IMR-90 (cell line): ENCODE data around the gene KDELR3. TPM values are rescaled to one million over a fixed set of nuclear protein-coding genes. Genes with fewer than 3 reads are reported as not detected.

Source experiments
- ATAC-seq: fragments of 200-7000 bp; cut with Tn5 transposase; 2 replicates; pipeline ENCODE4 v1.9.1; 2020; ENCODE audit warnings: low read depth, mild to moderate bottlenecking, moderate library complexity
- BruUV-seq: library from RNA; stranded (reverse); fragments of 400-500 nt; replicated peaks from 2 replicates; lab custom pipeline; 2021; lab: Mats Ljungman, UMichigan
- CTCF ChIA-PET: fragments of 300-600 bp; formaldehyde crosslinking; extraction: SDS; loops from one replicate; lab custom pipeline; 2021; ENCODE audit warnings: antibody characterized with exemption; lab: Yijun Ruan, JAX
- POLR2A ChIA-PET: fragments of 300-600 bp; sonication (Branson Sonifier 250); formaldehyde crosslinking; loops from one replicate; lab custom pipeline; 2022; ENCODE audit warnings: antibody characterized with exemption; ENCODE audit not compliant: unreplicated experiment; lab: Charles Lee
- DNase-seq: peaks from one replicate; pipeline ENCODE4 v3.0.0; 2013
- H2AFZ ChIP-seq: replicated peaks from 2 replicates; pipeline ENCODE3; 2013; ENCODE audit warnings: low read length, mild to moderate bottlenecking; ENCODE audit not compliant: poor library complexity
- H2AK5ac ChIP-seq: 2 replicates; pipeline ENCODE4 v1.6.1; 2013; ENCODE audit warnings: low read depth, low read length, inconsistent platforms
- H2AK9ac ChIP-seq: replicated peaks from 2 replicates; pipeline ENCODE3; 2013; ENCODE audit warnings: mild to moderate bottlenecking, low read depth, low read length, moderate library complexity; ENCODE audit not compliant: poor library complexity
- H2BK120ac ChIP-seq: 2 replicates; pipeline ENCODE4 v1.6.1; 2013; ENCODE audit warnings: low read depth, low read length, inconsistent platforms
- H2BK15ac ChIP-seq: 3 replicates; pipeline ENCODE4 v1.6.1; 2013; ENCODE audit warnings: low read depth, low read length, inconsistent platforms
- H2BK20ac ChIP-seq: 2 replicates; pipeline ENCODE4 v1.6.1; 2013; ENCODE audit warnings: low read depth, mild to moderate bottlenecking, inconsistent platforms, low read length, moderate library complexity
- H2BK5ac ChIP-seq: 2 replicates; pipeline ENCODE4 v1.6.1; 2013; ENCODE audit warnings: mild to moderate bottlenecking, low read depth, low read length, inconsistent platforms; ENCODE audit not compliant: poor library complexity, severe bottlenecking
- H3K14ac ChIP-seq: replicated peaks from 2 replicates; pipeline ENCODE4 v1.6.1; 2013; ENCODE audit warnings: low read depth, low read length, inconsistent platforms
- H3K18ac ChIP-seq: 2 replicates; pipeline ENCODE4 v1.6.1; 2013; ENCODE audit warnings: low read depth, low read length, control low read depth
- H3K23ac ChIP-seq: 2 replicates; pipeline ENCODE4 v1.6.1; 2013; ENCODE audit warnings: low read depth, low read length, inconsistent platforms
- H3K27ac ChIP-seq: 2 replicates; pipeline ENCODE4 v1.5.1; 2013; ENCODE audit warnings: mild to moderate bottlenecking, control low read depth, low read length; ENCODE audit not compliant: insufficient read depth
- H3K27me3 ChIP-seq: 2 replicates; pipeline ENCODE4 v1.6.1; 2013; ENCODE audit warnings: low read length; ENCODE audit not compliant: control insufficient read depth, insufficient read depth
- H3K36me3 ChIP-seq: 2 replicates; pipeline ENCODE4 v1.6.1; 2013; ENCODE audit warnings: low read length, mixed read lengths; ENCODE audit not compliant: control insufficient read depth, insufficient read depth
- H3K4ac ChIP-seq: 2 replicates; pipeline ENCODE4 v1.6.1; 2013; ENCODE audit warnings: low read depth, low read length, inconsistent platforms
- H3K4me1 ChIP-seq: 2 replicates; pipeline ENCODE4 v1.6.1; 2013; ENCODE audit warnings: low read length, mixed read lengths; ENCODE audit not compliant: control insufficient read depth, insufficient read depth
- H3K4me2 ChIP-seq: 2 replicates; pipeline ENCODE4 v1.6.1; 2013; ENCODE audit warnings: low read depth, mild to moderate bottlenecking, control low read depth, low read length, moderate library complexity
- H3K4me3 ChIP-seq: 2 replicates; pipeline ENCODE4 v1.5.1; 2013; ENCODE audit warnings: low read depth, mild to moderate bottlenecking, control low read depth, low read length, moderate library complexity; ENCODE audit not compliant: insufficient read depth
- H3K56ac ChIP-seq: 2 replicates; pipeline ENCODE4 v1.6.1; 2013; ENCODE audit warnings: low read length, inconsistent platforms; ENCODE audit not compliant: insufficient read depth; ENCODE audit errors: extremely low read depth
- H3K79me1 ChIP-seq, 2 experiments: 2 replicates each; pipeline ENCODE4 v1.6.1; 2013; ENCODE audit warnings: low read length in 2 of 2, inconsistent platforms in 1 of 2, low read depth in 1 of 2
- H3K9ac ChIP-seq: 2 replicates; pipeline ENCODE4 v1.6.1; 2013; ENCODE audit warnings: low read depth, low read length, control low read depth
- H3K9me1 ChIP-seq: 2 replicates; pipeline ENCODE4 v1.6.1; 2013; ENCODE audit warnings: low read length, inconsistent platforms; ENCODE audit not compliant: insufficient read depth
- H3K9me3 ChIP-seq: 2 replicates; pipeline ENCODE4 v1.6.1; 2013; ENCODE audit warnings: low read length; ENCODE audit not compliant: control insufficient read depth, insufficient read depth
- H4K20me1 ChIP-seq: 2 replicates; pipeline ENCODE4 v1.6.1; 2013; ENCODE audit warnings: low read length, inconsistent platforms; ENCODE audit not compliant: insufficient read depth
- H4K5ac ChIP-seq: 2 replicates; pipeline ENCODE4 v1.6.1; 2013; ENCODE audit warnings: mild to moderate bottlenecking, low read depth, low read length, control low read depth
- H4K8ac ChIP-seq, 2 experiments: 2 replicates each; pipeline ENCODE4 v1.6.1; 2013; ENCODE audit warnings: low read depth in 2 of 2, low read length in 2 of 2, control low read depth in 1 of 2, inconsistent platforms in 1 of 2
- H4K91ac ChIP-seq: 2 replicates; pipeline ENCODE4 v1.6.1; 2013; ENCODE audit warnings: low read depth, low read length, inconsistent platforms; ENCODE audit not compliant: insufficient read depth
- POLR2A ChIP-seq: IDR thresholded peaks from 2 replicates; pipeline ENCODE4 v1.6.1; 2012; ENCODE audit warnings: mild to moderate bottlenecking, low read depth, low read length
- RCOR1 ChIP-seq: IDR thresholded peaks from 2 replicates; pipeline ENCODE4 v1.6.1; 2012; ENCODE audit warnings: mild to moderate bottlenecking, low read length, improper control_type of control experiment; ENCODE audit not compliant: insufficient replicate concordance
- RFX5 ChIP-seq: IDR thresholded peaks from 2 replicates; pipeline ENCODE4 v1.8.0; 2012; ENCODE audit warnings: low read depth, mild to moderate bottlenecking, low read length, moderate library complexity
- WGBS, 2 experiments: methylation state at CpG; one replicate each; pipeline versions ENCODE4 v1.1.5 to v1.1.7; 2013; ENCODE audit warnings: missing lambda C conversion rate in 2 of 2; ENCODE audit not compliant: insufficient read length in 1 of 2; ENCODE audit errors: extremely low coverage in 2 of 2; 5-methylcytosine and 5-hydroxymethylcytosine counted together
- dilution Hi-C: fragments of 300-500 bp; cut with HindIII; formaldehyde crosslinking; loops from one replicate; pipeline ENCODE4 v1.14.3; 2018; ENCODE audit warnings: low sequenced_read_pairs; ENCODE audit not compliant: unreplicated experiment
- in situ Hi-C: fragments of 300-500 bp; cut with MboI; formaldehyde crosslinking; loops from 3 replicates; pipeline ENCODE4 v1.14.3; 2019; ENCODE audit warnings: low sequenced_read_pairs, inconsistent platforms, mixed read lengths
- intact Hi-C: fragments of 100-400 bp; cut with micrococcal nuclease; formaldehyde crosslinking; loops from 2 replicates; pipeline ENCODE4 v1.10.0; 2022
- polyA plus RNA-seq, 3 experiments: library from polyadenylated mRNA; depleted of rRNA; stranded (reverse); fragments of >200 nt; gene quantifications; 2 replicates each; pipeline ENCODE4 v1.2.3, GENCODE V29; 2012; ENCODE audit warnings: low replicate concordance in 1 of 3
- total RNA-seq: library from RNA; depleted of rRNA; stranded (reverse); fragments of >200 nt; gene quantifications from 2 replicates; pipeline ENCODE4 v1.2.3, GENCODE V29; 2012
- TF ChIP-seq, protein P1 (sequence below): conservative IDR thresholded peaks from 2 replicates; pipeline ENCODE4 v1.5.1; 2012; ENCODE audit warnings: mild to moderate bottlenecking, low read depth, low read length, improper control_type of control experiment

The KDELR3 gene
- total and polyA plus RNA-seq, 2 of the 4 experiments (the other 2 are of a cell fraction) = 129 to 224 TPM

DNA sequence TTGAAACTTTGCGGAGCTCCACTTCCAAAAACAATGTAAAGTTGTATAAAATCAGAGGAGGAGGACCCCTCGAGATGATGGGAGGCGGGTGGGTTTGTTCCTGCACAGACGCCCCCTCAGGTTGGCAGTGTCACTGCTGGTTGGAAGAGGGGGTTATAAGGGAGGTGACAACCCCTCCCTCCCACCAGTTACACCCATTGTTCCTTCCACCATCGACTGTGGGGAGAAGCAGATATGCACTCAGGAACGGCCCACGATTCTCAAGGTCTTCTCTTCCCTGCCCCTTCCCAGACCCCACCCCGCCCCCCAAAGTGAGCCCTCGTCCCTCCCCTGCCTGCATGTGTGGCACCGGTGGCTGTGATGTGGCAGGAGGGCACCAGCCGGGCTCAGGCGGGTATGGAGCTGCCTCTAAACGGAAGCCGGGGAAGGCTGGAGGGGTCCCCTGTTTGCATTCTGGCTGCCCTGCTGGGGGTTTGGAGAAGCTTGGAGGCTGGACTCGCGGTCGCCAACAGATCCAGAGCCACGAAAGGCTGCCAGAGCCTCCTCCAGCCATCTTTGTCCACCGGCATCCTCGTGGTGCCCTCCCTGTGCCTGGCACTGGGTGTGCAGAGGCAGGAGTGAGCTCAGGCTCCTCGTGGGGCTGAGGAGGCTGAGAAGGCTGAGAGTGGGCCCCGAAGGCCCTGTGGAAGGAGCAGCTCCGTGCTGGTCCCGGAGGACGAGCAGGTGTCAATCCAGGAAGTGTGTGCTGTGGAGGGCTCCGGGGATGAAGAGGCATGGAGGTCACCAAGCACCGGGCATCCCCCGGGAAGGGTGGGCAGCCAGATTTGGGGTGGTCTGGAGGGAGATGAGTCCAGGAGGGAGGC lies 778 bp downstream of the KDELR3 start:
- WGBS, 2 experiments = 83% methylated on average over 13 of the region's 28 CpGs; no CpG with 5 or more reads in 1 of the 2 experiments
- H2AK5ac ChIP-seq = peak overlapping the region; percentile 99
- H2AK9ac ChIP-seq = peak overlapping the region; percentile 100
- peak overlapping the region; percentile 89 for H3K56ac ChIP-seq
- H3K36me3 ChIP-seq = peaks cover 7% of the 10 kb centered on the region; the same call in 1 of the 2 replicates
- H3K14ac ChIP-seq = peak overlapping the region; percentile 100
- peak overlapping the region; percentile 96 for H3K9ac ChIP-seq
- H3K9me1 ChIP-seq = peaks cover 14% of the 10 kb centered on the region
- no peaks in the 10 kb centered on the region; the same call in 1 of the 2 replicates for H4K20me1 ChIP-seq
- CTCF ChIA-PET = interaction anchor here (0.5 to 0.6 kb wide), 2 partner anchors 16 to 136 kb away, joined by 3 read pairs; no protein-coding TSS in a partner anchor
- H2BK5ac ChIP-seq = peak overlapping the region; percentile 90
- no peaks in the 10 kb centered on the region for H3K27me3 ChIP-seq
- 0 out of 3 replicates have a peak overlapping the region, but pooled peaks have one; percentile 49 for H2BK15ac ChIP-seq
- in situ Hi-C loops = no loop called here
- H3K4ac ChIP-seq = peak overlapping the region; percentile 100
- H4K5ac ChIP-seq = peak overlapping the region; percentile 96
- H3K4me3 ChIP-seq = peak overlapping the region; percentile 95
- DNase-seq (no peak), ATAC-seq (peak; percentile 42)
- peaks cover 13% of the 10 kb centered on the region for H3K4me1 ChIP-seq
- H2BK120ac ChIP-seq = peak overlapping the region; percentile 94
- no TSS peak for BruUV-seq
- intact Hi-C loops = no loop called here
- peak overlapping the region; percentile 99 to 100 for H4K8ac ChIP-seq
- H3K27ac ChIP-seq = peak overlapping the region; percentile 90
- H3K4me2 ChIP-seq = peak overlapping the region; percentile 88
- TF ChIP-seq POLR2A (no peak), RFX5 (no peak), RCOR1 (no peak)
- TF ChIP-seq, protein P1, sequence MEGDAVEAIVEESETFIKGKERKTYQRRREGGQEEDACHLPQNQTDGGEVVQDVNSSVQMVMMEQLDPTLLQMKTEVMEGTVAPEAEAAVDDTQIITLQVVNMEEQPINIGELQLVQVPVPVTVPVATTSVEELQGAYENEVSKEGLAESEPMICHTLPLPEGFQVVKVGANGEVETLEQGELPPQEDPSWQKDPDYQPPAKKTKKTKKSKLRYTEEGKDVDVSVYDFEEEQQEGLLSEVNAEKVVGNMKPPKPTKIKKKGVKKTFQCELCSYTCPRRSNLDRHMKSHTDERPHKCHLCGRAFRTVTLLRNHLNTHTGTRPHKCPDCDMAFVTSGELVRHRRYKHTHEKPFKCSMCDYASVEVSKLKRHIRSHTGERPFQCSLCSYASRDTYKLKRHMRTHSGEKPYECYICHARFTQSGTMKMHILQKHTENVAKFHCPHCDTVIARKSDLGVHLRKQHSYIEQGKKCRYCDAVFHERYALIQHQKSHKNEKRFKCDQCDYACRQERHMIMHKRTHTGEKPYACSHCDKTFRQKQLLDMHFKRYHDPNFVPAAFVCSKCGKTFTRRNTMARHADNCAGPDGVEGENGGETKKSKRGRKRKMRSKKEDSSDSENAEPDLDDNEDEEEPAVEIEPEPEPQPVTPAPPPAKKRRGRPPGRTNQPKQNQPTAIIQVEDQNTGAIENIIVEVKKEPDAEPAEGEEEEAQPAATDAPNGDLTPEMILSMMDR = 0 out of 2 replicates have a peak, but pooled peaks have one; percentile 3
- H3K18ac ChIP-seq = peak overlapping the region; percentile 93
- peak overlapping the region; percentile 99 for H3K23ac ChIP-seq
- H3K9me3 ChIP-seq = no peaks in the 10 kb centered on the region
- H2AFZ ChIP-seq = peak overlapping the region; percentile 99
- H3K79me1 ChIP-seq = peaks cover 0 to 56% of the 10 kb centered on the region in 2 experiments; a peak in 3 of 4 replicates
- no peak overlapping the region for H2BK20ac ChIP-seq
- H4K91ac ChIP-seq = peak overlapping the region; percentile 96
- POLR2A ChIA-PET = interaction anchor here (0.6 kb wide), 1 partner anchor 10 kb away, joined by 4 read pairs; no protein-coding TSS in a partner anchor
- dilution Hi-C loops = no loop called here
